ENCODE data around the gene KCNC3.

KCNC3 gene

GRCh38 chr19:50309396-50310125, 19.6 kb downstream of the KCNC3 start:
- Histone ChIP-seq H3K4me2 (no peak overlapping the region), H3K36me3 (ENCODE audit: insufficient read depth) (no peaks in the 10 kb centered on the region), H3K9ac (no peak overlapping the region), H2AFZ (ENCODE audit: low read depth) (no peak overlapping the region), H4K20me1 (ENCODE audit: insufficient read depth) (no peaks in the 10 kb centered on the region), H3K27me3 (ENCODE audit: insufficient read depth, low read depth) (peaks cover 23% of the 10 kb centered on the region; the same call in 1 of the 2 replicates), H3K4me3 (IDR thresholded peaks at IDR 0.05; ENCODE audit: insufficient read depth, low read depth, low read length) (no peak overlapping the region), H3K4me1 (ENCODE audit: low read depth, poor library complexity, severe bottlenecking) (no peaks in the 10 kb centered on the region), H3K79me2 (ENCODE audit: insufficient read depth, low read depth) (no peaks in the 10 kb centered on the region), H3K27ac (no peak overlapping the region)
- TF ChIP-seq, protein P1, sequence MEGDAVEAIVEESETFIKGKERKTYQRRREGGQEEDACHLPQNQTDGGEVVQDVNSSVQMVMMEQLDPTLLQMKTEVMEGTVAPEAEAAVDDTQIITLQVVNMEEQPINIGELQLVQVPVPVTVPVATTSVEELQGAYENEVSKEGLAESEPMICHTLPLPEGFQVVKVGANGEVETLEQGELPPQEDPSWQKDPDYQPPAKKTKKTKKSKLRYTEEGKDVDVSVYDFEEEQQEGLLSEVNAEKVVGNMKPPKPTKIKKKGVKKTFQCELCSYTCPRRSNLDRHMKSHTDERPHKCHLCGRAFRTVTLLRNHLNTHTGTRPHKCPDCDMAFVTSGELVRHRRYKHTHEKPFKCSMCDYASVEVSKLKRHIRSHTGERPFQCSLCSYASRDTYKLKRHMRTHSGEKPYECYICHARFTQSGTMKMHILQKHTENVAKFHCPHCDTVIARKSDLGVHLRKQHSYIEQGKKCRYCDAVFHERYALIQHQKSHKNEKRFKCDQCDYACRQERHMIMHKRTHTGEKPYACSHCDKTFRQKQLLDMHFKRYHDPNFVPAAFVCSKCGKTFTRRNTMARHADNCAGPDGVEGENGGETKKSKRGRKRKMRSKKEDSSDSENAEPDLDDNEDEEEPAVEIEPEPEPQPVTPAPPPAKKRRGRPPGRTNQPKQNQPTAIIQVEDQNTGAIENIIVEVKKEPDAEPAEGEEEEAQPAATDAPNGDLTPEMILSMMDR (conservative IDR thresholded peaks at IDR 0.05; ENCODE audit: low read depth, low read length), result no peak

GRCh38 chr19:50308991-50309390, 20.2 kb downstream of the KCNC3 start:
- Histone ChIP-seq H3K27ac (no peak overlapping the region), H3K27me3 (ENCODE audit: insufficient read depth, low read depth) (peaks cover 23% of the 10 kb centered on the region; the same call in 1 of the 2 replicates), H3K4me1 (ENCODE audit: low read depth, poor library complexity, severe bottlenecking) (no peaks in the 10 kb centered on the region), H3K4me2 (no peak overlapping the region), H3K79me2 (ENCODE audit: insufficient read depth, low read depth) (no peaks in the 10 kb centered on the region), H3K4me3 (IDR thresholded peaks at IDR 0.05; ENCODE audit: insufficient read depth, low read depth, low read length) (no peak overlapping the region), H3K36me3 (ENCODE audit: insufficient read depth) (no peaks in the 10 kb centered on the region), H2AFZ (ENCODE audit: low read depth) (no peak overlapping the region), H3K9ac (no peak overlapping the region), H4K20me1 (ENCODE audit: insufficient read depth) (no peaks in the 10 kb centered on the region)
- TF ChIP-seq, protein P1 (conservative IDR thresholded peaks at IDR 0.05; ENCODE audit: low read depth, low read length), result no peak

DNA sequence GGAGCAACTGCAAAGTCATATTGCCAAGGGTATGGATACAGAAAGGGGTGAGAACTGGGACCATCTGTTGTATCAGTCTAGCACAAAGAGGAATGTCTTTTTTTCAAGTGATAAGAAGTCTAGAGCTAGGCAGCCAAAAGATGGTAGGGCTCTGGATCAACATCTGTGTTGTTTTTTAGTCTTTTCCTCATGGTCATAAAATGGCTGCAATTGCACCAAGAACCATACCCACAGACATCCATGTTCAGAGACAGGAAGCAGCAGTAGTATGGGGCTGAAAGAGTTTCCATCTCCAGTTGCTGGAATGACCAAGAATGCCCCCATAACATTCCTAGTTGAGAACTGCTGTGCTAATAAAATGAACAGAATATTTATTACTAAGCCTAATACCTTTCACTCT, 25.6 kb downstream of the KCNC3 start:
- Histone ChIP-seq H4K20me1 (ENCODE audit: insufficient read depth) (no peaks in the 10 kb centered on the region), H3K36me3 (ENCODE audit: insufficient read depth) (no peaks in the 10 kb centered on the region), H3K4me3 (IDR thresholded peaks at IDR 0.05; ENCODE audit: insufficient read depth, low read depth, low read length) (no peak overlapping the region), H3K27ac (no peak overlapping the region), H3K9ac (no peak overlapping the region), H3K79me2 (ENCODE audit: insufficient read depth, low read depth) (no peaks in the 10 kb centered on the region), H2AFZ (ENCODE audit: low read depth) (no peak overlapping the region), H3K4me2 (no peak overlapping the region), H3K27me3 (ENCODE audit: insufficient read depth, low read depth) (peaks cover 30% of the 10 kb centered on the region; the same call in 1 of the 2 replicates), H3K4me1 (ENCODE audit: low read depth, poor library complexity, severe bottlenecking) (no peaks in the 10 kb centered on the region)
- TF ChIP-seq, protein P1 (conservative IDR thresholded peaks at IDR 0.05; ENCODE audit: low read depth, low read length), result no peak

GRCh38 chr19:50301607-50301971, 27.6 kb downstream of the KCNC3 start:
- Histone ChIP-seq H3K79me2 (ENCODE audit: insufficient read depth, low read depth) (no peaks in the 10 kb centered on the region), H2AFZ (ENCODE audit: low read depth) (no peak overlapping the region), H3K9ac (no peak overlapping the region), H4K20me1 (ENCODE audit: insufficient read depth) (no peaks in the 10 kb centered on the region), H3K4me2 (no peak overlapping the region), H3K36me3 (ENCODE audit: insufficient read depth) (no peaks in the 10 kb centered on the region), H3K4me1 (ENCODE audit: low read depth, poor library complexity, severe bottlenecking) (no peaks in the 10 kb centered on the region), H3K4me3 (IDR thresholded peaks at IDR 0.05; ENCODE audit: insufficient read depth, low read depth, low read length) (no peak overlapping the region), H3K27me3 (ENCODE audit: insufficient read depth, low read depth) (peaks cover 33% of the 10 kb centered on the region; the same call in 1 of the 2 replicates), H3K27ac (no peak overlapping the region)
- TF ChIP-seq, protein P1 (conservative IDR thresholded peaks at IDR 0.05; ENCODE audit: low read depth, low read length), result no peak
